SKM-1 (cell line): Measurements from ENCODE around the gene PTPRU.
"Not testable (repeated sequence)": the region's sequence is repeated elsewhere in the genome, so short reads cannot be mapped to it uniquely, and the experiment has no call there.

Source experiments
- DNase-seq: peaks from one replicate; lab custom pipeline; 2025; ENCODE audit not compliant: unreplicated experiment; lab: John Stamatoyannopoulos, UW

PTPRU gene

DNA sequence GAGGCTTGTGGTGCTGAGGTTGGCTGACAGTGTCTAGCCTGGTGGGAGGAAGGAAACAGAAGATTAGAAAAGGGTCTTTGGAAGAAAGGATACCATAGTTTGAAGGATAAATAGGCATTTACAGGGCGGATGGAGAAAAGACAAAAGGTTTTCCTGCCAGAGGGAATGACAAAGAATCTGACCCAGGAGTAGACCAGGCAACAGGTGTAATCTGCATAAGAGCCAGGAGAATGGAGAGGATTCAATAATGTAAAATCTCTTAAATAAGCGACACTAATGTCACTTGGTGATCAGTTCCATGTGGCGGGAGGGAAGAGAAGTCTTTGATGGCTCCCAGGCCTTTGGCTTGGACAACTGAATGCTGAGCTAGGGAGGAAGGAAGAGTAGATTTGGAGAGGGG lies 15.0 kb upstream of the PTPRU start:
- DNase-seq, result no peak

DNA sequence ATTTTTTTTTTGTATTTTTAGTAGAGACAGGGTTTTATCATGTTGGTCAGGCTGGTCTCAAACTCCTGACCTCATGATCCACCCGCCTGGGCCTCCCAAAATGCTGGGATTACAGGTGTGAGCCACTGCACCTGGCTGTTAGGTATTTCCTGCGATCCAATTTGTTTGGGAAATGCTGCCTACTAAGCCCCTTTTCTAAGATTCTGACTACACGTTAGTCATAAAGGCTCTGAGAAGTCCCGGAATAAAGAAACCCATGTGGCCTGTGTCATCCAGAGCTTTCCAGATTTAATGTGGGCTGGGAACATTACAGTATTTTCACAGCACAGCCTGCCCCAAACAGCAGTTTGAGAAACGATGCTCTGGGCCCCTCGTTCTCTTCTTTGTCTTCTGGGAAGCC lies 14.1 kb upstream of the PTPRU start:
- not testable (repeated sequence) for DNase-seq

DNA sequence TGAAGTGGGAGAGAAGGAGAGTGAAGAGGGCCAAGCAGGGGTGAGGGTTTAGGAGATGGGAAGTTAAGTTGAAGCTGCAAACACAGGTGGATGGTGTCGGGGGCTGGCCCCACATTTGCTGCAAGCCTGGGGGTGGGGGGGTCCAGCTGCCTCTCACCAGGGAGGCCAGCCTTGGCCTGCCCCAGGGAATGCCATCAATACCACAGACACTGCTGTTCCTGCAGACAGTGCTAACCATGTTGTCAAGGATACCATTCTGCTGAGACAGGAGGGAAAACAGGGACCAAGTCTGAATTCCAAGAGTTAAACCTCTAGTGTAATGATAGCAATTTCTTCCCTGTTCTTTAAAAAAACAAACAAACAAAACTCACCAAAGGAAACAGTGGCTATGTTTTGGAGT lies 13.6 kb upstream of the PTPRU start:
- DNase-seq, result no peak

DNA sequence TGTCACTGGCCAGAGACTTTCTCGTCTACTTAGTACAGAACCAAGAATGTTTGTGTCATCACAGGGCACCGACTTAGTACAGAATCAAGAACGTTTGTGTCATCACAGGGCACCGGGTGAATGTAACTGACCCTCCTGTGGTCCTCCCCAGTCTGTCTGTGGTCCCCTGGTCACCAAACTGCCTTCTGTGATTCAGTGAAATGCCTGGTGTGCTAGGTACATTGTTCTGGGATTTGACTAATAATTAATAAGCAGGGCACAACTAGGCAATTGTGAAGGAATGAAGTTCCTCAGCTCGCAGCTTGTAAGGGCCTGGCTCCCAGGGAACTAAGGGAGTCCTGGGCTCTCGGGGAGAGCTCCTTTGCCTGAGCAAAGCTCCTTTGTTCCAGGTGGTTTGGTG lies 12.8 kb upstream of the PTPRU start:
- no peak for DNase-seq

DNA sequence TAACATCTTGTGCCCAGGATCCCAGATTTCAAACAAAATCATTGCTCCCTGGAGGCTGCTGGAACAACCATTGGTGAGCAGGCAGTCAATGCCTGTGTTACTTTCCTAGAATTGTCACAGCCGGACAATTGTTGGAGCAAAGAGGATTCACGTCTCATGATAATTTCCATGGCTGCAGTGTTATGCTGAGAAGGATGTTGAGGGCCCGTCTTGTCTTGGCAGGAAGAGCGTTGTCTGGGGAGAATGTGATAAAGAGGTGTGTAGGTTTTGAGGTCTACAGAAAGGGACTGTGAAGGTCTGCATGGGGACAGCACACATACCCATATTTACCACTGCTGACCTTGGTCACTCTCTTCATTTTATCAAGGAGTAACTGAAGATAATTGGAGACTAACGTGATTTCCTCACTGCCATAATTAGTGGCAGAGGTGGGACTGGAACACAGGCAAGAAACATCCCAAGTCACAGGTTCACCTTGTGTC lies 11.9 kb upstream of the PTPRU start:
- DNase-seq, result no peak

DNA sequence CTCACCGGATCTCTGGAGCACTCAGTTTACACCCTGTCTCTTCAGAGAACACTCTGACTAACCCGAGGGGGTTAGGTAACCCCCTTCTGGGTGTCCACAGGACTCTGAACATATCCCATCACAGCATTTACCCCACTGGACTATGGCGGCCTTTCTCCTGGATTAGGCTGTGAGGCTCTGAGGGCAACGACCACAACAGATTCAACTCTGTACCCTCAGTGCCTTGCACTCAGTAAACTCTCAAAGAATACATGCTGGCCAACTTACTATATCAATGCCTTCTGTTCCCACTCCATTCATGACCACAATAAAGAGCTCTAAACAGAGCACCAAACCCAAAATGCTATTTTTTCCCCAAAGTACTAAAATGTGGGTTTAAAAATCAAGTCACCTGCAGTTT lies 11.0 kb upstream of the PTPRU start:
- no peak for DNase-seq

DNA sequence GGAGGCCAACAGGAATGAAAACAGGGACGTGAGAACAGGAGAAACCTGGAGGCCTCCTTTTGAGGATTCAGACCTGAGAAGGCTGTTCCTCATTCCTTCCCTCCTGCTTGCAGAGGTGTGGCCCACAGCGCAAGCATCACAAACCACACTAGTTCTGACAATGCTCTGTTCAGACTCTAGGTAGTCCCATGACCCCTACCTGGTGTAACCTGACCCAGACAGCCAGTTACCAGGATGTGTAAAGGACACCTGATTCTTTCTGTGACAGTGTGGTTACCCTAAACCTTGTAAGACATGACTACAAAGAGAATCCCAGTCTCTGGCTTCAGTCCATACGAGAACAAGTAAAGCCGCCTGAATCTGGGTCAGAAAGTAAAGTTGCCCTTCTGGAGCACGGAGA lies 8.8 kb upstream of the PTPRU start:
- no peak for DNase-seq

DNA sequence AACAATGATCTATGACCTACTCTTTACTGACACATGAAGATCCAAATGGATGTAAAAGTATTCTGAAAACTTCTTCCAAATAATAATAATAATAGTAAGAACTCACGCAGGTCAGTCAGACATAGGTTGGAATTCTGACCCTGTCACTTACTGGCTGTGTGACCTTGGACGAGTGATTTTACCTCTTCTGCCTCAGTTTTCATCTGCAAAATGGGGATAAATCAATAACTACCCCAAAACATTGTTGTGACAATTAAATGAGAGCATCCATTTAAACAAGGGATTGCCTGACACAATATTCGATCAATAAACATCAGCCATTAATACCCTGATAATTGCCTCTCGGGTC lies 6.1 kb upstream of the PTPRU start:
- DNase-seq, result no peak

DNA sequence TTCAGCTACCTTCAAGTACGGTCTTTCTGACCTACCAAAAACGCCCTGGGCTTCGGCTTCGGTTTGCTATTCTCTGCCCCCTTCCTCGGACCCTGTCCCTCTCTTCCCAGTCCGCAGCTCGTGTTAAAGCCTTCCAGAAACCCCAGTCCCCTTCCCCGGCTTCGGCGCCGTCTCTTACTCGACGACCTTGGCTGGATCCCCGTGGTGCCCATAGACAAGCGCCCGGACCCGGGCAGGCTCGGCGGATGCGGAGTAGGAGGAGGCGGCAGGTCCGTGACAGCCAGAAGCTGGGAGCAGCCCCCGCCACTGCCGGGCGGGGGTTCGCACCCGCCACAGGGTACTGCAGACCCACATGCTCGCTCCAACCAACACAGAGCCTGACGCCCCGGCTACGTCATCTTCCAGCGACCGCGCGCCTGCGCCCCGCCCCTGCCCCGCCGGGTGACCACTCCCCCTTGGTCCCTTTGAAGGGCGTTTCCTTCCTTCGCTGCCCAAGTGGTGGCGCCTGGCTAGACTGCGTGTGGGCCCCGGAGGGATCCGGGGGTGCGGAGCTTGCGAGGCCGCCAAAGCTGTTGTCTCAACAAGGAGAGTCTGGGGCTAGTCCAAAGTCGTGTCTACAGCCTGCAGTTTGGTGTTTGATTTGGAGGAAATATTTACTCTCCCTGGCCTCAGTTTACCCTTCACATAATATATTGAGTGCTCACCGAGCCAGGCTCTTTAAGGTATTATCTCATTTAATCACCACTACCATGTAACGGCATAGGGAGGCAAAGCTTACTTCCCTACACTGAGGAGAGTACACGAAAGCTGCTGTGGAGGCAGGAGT lies 5.6 kb upstream of the PTPRU start, which contains the start of gene MECR:
Gene MECR (minus strand): TSS at position 382 of the 826 bp plus-strand sequence. CDS start 28 bp downstream, at position 354.
- peak; percentile 72 for DNase-seq

DNA sequence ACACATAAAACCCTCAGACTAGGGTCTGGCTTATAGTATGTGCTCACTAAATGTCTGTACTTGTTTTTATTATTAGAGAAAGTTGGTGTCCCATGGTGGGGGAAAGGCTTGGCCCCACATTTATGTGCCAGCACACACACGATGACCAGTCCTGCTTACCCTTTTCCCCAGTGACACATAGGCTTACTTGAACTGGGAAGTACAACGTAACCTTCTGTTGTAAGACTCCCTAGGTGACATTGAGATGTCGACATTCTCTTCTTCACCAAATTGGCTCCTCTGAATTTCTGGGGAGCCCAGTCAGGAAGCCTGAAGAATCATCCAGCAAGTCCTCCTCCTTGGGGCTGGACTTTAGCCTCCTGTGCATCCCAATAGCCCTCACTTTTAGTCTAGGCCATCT lies 3.9 kb upstream of the PTPRU start:
- DNase-seq, result no peak

DNA sequence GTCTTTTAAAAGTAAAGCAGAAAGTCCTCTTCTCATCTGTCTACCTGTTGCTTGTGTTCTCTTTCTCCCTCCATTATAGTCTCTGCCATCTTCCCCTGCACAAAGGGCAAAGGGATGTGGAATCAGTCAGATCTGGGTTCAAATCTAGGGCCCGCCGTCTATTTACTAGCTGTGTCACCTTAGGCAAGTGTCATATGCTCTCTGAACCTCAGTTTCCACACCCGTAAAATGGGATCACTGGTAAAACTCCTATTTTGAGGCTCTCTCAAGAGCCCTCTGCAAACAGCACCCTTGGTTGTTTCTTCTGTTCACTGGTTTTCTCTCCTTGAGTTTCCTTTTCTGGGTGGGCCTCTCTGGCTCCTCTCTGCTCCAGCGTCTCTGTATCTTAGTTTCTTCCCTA lies 2.6 kb upstream of the PTPRU start:
- DNase-seq, result no peak

DNA sequence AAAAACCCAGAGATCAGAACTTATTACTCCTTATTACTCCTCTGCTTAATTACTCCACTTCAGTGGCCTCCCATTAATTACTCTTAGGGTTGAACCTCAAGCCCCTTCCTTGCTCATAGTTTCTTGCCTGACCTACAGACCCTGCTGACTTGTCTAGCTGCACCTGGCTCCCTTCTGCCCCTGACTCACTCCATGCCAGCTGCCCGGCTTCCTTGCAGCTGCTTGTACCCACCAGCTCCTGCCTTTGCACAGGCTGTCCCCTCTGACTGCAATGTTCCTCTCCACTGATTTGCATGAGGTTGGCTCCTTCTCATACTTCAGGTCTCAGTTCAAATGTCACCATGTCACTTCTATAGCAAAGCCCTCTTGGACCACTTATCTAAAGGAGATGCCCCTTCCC lies 1.9 kb upstream of the PTPRU start:
- DNase-seq, result no peak

DNA sequence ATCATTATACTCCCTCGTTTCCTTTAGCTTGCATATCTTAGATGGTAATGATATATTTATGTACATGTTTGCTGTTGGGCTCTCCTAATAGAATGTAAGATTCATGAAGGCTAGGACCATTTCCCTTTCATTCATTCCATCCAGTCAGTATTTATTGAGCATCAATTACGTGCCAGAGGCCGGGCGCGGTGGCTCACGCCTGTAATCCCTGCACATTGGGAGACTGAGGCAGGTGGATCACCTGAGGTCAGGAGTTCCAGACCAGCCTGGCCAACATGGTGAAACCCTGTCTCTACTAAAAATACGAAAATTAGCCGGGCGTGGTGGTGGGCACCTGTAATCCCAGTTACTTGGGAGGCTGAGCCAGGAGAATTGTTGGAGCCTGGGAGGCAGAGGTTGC lies 1.4 kb upstream of the PTPRU start:
- not testable (repeated sequence) for DNase-seq

DNA sequence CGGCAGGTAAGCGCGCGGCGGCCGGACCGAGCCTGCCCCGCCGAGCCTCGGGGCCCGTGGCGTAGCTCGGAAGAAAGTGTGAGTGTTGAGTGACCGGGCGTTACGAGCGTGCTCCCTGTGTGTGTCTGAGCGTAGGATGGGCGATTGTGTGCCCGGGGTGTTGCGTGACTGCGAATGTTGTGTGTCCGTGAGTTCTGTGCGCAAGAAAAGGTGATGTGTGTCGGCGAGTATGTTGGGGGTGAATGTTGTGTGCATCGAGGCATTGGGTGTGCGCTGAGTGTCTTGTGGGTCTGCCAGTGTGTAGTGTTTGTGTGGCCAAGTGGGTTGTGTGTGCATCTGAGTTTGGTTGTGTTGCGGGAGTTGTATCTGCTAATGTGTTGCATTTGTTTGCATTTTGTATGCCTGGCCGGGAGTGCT lies 398 bp downstream of the PTPRU start:
- no peak for DNase-seq

DNA sequence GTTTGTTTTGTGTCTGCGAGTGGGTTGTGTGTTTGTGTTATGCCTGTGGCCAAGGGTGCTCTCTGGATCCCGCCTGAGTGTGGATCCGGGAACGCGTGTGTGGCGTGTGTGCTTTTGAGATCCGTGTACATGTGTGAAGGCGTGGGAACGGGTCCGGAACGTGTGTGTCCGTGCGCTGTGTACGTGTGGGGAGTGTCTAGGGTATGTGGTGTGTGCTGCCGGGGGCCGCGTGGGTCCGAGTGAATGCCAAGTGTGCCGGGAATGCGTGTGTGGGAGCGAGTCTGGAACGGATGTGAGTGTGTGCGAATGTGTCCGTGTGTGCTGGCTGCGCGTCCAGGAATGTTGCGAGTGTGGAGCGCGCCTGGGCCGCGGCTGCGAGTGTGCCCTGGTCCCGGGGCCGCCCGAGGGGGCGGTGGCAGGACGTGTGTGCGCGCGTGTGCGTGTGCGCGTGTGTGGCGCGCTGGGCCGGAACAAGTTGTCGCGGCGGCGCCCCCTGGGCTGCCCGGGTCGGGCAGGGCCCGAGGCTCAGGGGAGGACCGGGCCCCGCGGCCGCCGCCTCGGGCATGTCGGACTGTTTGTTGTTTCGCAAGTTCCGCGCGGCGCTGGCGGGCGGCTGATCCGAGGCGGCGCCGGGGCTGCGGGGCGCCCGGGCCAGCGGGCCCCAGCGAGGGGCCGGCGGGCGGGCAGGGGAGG lies 953 bp downstream of the PTPRU start:
- DNase-seq, result no peak

DNA sequence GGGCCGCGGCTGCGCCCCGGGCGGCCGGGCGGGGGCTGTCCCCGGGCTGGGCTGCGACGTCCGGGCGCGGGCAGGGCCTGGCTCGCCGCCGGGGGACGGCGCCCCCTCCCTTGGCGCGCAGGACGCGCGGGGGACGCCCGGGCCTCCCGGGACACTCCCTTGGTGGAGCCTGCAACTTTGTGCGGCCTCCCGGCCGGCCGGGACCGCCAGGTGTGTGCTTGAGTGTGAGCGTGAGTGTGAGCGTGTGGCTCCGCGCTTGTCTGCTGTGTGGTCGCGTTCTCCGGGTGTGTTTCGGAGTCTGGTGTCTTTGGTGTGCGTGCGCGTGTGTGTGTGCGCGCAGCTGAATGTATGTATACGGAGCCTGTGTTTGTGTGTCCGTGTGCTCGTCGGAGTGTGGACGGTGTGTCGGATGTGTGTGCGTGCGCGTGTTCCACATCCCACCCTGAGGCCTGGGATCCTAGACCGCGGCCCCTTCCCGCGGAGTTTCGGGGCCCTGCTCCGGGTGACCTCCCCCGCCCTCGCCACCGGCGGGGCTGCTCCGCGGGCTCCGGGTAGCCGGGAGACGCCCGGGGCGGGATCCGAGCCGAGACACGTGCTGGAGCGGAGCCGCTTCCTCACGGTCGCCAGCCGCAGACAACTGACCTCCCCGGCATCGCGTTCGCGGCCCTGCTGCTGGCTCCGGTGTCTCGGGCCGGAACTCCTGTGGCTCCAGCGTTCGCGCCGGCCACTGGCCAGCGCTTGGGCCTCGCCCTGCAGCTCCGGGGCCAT lies 1.7 kb downstream of the PTPRU start:
- no peak for DNase-seq

DNA sequence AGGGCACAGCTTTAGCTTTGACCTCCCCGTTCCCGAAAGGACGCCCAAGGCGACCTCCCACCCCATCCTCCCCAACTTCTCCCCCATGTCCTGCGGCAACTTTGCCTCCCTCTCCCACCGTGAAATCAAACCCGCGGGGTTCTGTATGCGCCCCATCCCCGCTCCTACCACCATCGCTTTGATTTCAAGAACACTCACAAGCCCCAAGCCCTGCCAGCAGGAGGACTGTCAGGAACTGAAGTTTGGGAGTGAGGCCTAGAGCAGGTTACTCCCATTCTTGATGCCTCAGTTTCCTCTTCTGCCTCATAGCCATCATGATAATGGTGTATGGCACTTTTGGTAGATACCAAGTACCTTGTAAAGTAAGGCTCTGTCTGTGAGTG lies 2.3 kb downstream of the PTPRU start:
- no peak for DNase-seq

DNA sequence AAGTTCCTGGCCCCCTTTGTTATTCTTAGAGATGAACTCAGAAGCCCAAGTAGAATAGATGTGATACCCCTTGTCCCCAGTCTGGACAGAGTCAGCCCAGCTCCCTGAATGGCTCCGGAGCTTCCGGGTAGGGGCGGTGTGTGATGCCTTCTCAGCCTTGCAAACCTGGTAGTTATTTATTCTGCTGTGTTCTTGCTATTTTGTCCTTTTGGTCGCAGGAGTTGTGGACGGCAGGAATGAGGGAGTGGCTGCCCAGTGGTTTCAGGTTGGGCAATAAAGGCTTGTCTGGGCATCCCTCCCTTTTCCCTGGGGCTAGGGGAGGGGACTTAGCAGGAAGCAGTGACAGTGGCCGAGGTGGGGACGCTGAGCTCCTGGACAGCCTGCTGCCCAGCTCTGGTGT lies 2.8 kb downstream of the PTPRU start:
- DNase-seq, result no peak

DNA sequence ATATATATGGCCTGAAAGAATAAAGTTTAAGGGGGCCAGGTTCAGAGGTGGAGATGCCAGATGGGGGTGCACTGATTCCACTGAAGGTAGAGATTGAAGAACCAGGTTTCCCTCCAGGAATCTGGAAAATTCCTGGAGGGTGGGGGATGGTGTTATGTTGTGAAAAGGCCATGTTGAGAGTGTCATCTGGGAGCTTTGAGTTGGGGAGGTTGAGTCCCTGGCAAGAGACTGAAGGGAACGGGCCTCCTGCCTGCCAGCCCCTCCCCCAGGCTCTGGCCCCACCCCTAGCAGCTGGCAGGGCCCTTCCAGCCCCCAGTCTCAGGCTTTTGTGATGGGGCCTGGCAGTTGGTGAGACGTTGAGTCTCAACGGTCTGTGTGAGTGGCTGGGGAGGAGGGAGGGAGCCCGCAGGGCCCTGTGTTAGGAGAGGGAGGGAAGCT lies 4.1 kb downstream of the PTPRU start:
- no peak for DNase-seq

DNA sequence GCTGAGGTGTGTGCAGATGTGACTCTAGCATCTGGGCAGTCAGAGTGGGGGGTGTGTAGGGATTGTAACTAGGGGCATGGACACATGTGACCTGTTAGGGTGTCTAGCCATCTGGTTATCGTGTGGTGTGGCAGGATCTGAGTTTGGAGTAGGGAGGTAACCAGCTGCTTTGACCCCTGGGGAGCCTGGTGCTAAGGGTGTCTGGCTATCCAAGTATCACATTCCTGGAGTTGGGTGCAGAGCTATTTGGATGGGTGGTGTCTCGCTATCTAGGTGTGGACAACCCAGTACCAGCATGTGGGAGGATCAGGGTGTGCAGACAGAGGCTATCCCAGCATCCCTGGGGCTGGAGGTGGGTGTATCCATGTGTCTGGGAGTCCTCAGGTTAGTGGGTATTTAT lies 4.7 kb downstream of the PTPRU start:
- DNase-seq, result no peak

DNA sequence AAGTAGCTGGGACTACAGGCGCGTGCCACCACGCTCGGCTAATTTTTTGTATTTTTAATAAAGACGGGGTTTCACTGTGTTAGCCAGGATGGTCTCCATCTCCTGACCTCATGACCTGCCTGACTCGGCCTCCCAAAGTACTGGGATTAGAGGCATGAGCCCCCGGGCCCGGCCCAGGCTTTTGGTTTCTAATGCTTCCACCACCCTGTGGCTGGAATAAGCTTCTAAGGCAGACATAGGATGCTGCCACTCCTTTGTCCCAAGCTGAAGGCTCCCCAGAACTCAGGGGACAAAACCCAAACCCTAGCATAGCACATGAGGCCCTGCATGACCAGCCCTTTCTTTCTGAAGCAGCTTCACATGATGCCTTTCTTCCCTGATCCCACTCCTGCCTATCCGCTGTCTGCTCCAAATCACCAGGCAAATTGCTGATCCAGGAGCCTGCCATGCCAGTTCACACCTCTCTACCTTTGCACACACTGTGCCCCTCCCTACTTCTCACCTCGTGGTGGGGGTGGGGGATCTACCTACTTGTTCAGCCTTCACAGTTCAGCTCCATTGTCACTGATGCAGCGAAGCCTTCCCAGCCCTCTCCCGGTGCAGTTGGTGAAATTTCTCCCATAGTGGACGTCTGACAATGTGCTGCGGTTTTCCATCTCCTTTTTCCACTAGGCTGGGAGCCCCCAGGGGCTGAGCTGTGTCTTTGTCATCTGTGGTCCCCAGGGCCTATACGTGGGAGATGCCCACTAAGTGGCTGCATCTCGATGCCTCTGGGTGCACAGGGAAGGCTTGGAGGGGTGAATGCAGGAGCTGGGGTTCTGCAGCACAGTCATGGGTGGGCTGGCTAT lies 6.9 kb downstream of the PTPRU start:
- no peak for DNase-seq
